IPS-11a (cell line): ENCODE data around the gene TRIM75.
"Not testable (repeated sequence)": the region's sequence is repeated elsewhere in the genome, so short reads cannot be mapped to it uniquely, and the experiment has no call there.

Source experiments
- H3K4me3 ChIP-seq: one replicate; pipeline ENCODE4 v1.5.1; 2013; ENCODE audit warnings: low read depth, low read length, control low read depth

Gene TRIM75

DNA sequence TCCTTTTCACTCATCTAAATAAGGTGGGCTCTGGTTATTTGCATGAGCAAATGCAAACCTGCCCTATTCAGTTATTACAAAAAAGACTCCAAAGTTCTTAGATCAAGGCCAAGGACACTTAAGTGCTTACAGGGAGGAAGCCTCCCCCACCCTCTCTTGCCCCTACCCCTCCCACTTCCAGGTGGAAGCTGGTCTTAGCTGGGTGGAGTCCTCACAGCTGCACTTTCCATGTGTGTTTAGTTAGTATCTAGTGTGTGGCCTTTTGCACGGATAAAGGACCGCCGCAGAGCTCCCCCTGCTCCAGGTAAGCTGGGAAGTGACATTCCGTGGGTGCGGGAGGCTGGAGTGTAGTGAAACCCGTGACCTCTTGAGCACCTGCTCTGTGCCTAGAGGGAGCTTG, at the start of gene TRIM75:
TSS of gene TRIM75 (plus strand) at position 222 of the 400 bp plus-strand sequence. CDS start 5,282 bp downstream, outside the sequence.
- H3K4me3 ChIP-seq, result no peak within 1 kb of the TSS

DNA sequence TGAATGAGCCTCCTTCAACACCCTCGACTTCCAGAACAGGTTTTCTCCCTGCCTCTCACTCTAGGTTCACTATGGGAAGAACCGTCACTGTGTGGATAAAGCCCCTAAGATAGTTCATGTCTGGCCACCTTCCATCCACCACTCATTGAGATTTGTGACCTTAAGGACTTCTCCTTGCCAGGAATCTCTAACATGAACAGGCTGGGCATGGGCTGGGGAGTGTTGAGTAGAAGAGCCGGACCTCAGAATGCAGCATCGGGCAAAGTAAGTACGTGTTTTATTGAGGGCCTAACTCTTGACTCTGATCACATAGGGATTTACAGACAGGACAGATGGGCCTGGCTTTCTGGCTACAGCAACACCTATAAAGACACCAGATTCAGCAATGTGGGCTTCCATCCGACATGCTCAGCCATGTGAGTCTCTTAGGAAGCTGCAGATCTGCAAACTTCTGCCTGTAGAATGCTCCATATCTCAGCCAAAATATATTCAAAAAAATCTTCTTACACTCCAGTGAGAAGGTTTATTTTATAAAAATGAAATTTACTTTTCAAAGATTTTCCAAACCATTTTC, 48.2 kb upstream of the TRIM75 start:
- H3K4me3 ChIP-seq, result no peak overlapping the region

DNA sequence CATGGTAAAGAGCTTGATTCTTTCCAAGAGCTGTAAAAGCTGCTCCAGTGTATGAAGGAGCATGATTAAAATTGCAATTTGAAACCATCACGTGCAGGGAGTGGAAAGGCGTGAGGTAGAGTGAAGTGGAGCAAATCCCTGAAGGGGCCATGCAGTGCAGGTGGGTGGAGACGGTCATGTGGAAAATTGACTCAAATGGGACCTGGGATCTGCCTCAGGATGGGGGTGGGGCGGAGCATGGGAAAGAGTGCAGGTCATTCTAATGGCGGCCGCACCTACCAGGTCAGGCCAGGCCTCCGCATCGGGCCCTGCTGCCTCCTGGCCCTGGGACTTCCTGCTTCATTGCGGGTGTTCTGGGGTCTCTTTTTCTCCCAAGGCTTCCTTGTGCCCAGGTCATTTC, 47.2 kb upstream of the TRIM75 start:
- H3K4me3 ChIP-seq, result no peak overlapping the region

DNA sequence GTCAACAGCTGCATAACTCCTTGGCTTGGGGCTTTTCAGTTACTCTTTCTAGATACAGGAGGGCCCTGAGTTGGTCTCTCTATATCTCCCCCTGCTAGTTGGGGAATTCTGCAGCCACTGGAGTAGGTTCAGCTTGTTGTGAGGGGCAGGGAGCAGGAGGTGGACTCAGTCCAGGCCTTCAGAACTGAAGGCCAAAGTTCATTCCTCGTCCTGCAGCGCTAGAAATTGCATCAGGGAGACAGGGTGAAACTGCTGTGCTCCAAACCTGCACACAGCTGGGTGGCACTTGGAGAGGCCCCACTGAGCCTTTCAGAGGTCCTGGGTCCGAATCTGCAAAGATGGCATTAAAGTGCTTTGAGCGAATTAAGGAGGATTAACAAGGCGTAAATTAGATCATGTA, 46.8 kb upstream of the TRIM75 start:
- H3K4me3 ChIP-seq, result no peak overlapping the region

DNA sequence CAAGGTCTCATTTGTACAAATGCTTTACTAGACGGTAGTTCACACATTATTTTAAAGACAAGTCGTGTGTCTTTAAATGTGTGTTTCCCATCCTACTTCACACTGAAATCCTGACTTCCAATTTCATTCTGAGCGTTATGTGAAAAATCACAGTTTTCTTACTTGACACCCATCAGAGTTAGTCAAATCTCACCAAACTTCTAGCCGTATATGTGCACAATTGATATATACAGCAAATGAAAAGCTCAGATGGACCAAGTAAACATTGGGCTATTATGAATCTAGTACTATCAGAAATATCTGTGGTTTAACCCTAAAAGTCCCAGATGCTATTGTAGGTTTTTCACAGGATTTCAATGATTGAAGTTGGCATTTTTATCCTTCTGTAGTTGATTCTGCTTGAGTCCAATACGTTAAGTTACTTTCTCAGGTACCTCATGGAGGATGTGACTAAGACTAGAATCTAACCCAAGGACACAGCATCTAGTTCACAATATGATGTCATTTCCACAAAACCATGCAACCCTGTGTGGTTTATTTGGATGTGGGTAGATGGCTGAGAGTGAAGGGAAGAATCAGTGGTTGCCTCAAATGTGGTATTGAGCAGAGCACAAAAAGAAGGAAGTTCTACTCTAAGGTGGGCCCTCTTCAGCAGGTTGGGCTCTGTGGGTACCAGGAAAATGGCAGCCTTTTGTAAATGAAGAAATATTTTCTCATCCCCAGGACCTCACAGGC, 44.0 kb upstream of the TRIM75 start:
- no peak overlapping the region for H3K4me3 ChIP-seq

DNA sequence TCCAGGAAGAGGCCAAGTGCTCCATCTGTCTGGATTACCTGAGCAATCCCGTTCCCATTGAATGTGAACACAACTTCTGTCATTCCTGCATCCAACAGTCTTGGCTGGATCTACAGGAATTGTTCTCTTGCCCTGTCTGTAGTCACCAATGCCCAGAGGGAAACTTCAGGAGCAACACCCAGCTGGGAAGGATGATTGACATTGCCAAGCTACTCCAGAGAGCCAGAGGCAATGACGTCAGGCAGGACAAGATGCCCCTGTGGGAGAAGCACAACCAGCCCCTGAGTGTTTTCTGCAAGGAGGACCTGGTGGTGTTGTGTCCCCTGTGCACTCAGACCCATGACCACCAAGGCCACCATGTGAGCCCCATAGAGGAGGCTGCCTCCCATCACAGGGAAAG, 43.2 kb upstream of the TRIM75 start:
- no peak overlapping the region for H3K4me3 ChIP-seq

DNA sequence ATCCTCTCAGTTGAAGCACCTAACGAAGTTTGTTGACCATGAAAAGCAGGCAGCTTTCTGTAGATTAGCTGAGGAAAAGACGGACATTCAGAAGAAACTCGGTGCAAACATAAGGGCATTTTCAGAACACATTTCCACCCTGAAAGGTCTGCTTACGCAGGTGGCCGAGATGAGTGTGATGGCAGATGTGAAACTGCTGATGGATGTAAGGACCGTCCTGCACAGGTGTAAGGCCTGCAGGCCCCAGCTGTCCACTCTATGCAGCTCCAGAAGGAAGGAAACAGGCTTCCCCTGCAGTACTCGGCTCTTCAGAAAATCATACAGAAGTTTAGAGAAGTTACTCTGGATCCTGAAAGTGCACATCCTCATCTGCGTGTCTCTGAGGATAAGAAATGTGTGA, 42.7 kb upstream of the TRIM75 start:
- H3K4me3 ChIP-seq, result no peak overlapping the region

DNA sequence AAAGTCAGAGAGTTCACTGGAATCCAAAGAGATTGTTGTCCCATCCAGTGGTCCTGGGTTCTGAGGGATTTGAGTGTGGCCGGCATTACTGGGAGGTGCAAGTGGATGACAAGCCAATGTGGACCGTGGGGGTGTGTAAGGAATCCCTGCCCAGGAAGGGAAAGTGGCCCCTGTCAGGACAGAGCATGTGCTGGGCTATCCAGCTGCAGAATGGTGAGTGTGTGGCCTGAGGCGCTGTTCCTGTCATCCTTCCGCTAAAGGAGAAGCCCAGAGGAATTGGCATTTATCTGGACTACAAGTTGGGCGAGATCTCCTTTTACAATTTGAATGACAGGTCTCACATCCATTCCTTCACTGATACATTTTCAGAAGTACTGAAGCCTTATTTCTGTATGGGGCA, 42.3 kb upstream of the TRIM75 start:
- H3K4me3 ChIP-seq, result no peak overlapping the region

DNA sequence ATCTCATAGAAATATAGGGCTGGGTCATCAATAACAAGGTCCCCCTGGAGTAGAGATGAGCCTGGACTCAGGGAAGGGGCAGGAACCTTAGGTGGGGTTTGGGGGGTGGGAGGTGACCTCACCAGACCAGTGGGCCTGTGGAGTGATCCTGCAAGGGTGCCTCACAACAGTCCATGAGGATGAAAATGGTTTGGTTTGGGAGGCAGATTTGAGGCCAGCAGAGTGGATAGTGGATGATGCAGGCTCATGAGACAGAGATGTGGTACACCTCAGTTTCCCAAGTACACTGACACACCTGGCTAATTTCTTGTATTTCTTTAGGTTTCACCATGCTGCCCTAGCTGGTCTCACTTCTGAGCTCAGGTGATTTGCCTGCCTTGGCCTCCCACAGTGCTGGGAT, 40.0 kb upstream of the TRIM75 start:
- H3K4me3 ChIP-seq, result no peak overlapping the region

DNA sequence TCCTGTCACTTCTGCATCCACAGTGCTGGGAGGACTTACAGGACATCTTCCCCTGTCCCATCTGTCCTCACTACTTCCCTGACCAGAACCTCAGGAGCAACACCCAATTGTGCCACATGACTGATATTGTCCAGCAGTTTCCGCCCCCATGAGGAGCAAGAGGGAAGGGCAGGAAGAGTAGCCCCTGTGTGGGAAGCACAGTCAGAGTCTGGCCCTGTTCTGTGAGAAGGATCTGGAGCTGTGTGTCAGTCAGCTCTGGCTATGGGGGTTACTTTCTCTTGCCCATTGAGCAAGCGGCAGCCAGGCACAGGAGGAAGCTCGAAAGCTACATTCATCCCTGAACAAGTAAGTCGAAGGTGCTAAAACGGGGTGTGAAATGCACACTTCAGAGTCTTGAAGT, 36.7 kb upstream of the TRIM75 start:
- H3K4me3 ChIP-seq, result no peak overlapping the region

DNA sequence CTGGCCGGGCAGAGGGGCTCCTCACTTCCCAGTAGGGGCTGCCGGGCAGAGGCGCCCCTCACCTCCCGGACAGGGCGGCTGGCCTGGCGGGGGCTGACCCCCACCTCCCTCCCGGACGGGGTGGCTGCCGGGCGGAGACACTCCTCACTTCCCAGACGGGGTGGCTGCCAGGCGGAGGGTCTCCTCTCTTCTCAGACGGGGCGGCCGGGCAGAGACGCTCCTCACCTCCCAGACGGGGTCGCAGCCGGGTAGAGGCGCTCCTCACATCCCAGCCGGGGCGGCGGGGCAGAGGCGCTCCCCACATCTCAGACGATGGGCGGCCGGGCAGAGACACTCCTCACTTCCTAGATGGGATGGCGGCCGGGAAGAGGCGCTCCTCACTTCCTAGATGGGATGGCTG, 33.7 kb upstream of the TRIM75 start:
- not testable (repeated sequence) for H3K4me3 ChIP-seq

DNA sequence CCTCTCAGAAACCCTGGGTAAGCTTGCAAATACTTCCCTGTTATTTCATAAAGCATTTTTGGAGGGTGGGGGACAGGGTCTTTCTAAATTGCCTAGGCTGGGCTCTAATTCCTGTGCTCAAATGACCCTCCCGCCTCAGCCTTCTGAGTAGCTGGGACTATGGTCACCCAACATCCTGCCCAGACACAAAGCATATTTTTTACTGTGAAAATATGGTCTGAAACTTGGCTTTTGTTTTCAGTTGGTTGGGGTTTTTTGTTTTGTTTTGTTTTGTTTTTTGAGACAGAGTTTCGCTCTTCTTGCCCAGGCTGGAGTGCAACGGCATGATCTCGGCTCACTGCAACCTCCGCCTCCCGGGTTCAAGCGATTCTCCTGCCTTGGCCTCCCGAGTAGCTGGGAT, 27.9 kb upstream of the TRIM75 start:
- H3K4me3 ChIP-seq, result not testable (repeated sequence)

DNA sequence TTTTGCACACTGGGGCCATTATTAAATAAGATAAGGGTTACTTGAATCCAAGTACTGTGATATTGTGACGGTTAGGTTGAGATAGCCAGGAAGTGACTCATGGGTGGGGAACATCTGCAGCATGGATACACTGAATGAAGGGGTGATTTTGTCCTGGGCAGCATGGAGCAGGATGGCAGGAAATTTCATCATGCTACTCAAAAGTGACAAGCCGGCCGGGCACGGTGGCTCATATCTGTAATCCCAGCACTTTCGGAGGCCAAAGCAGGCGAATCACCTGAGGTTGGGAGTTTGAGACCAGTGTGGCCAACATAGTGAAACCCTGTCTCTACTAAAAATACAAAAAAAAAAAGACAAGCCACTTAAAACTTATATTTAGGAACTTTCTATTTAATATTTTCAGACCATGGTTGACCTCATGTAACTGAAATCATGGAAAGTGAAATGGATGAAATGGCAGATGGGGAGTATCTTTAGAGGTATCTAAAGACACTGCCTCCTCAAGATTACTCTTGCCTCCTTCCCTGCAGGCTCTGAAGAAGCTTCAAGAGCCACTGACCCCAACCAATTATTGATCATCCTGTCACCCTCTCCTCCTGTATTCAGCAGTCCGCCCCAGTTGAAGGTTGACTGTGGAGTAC, 25.8 kb upstream of the TRIM75 start:
- no peak overlapping the region for H3K4me3 ChIP-seq

DNA sequence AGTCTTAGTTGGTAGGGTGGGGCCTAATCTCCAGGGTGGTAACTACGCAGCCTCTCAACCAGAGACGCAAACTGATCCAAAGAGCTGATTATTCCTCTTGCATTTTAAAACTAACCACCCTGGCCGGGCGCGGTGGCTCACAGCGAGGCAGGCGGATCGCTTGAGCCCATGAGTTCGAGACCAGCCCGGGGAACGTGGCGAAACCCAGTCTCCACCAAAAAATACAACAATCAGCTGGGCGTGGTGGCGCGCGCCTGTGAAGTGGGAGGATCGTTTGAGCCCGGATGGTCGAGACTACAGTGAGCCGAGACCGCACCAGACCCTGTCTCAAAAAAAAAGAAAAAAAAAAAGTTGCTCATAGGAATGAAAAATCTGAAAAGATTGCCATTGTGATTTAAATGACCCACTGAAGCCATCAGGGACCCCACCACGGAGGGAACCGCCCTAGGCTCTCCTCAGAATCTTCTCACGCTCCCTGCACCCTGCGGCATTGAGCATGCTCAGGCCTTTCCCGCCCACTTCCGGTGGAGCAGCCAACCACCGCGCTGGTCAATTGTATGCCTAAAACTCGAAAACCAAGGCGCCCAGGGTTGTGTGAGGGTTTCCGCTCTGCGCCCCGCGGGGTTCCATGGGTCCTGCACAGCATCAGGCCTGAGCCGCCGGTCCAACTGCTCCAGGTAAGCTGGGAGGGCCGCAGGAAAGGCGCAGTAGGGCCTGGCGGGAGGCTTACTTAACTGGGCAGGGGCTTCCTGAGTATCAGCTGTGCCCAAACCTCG, 22.0 kb upstream of the TRIM75 start, which contains the start of gene TRIM60:
TSS of gene TRIM60 (plus strand) at position 564 of the 776 bp plus-strand sequence. CDS start 8,074 bp downstream, outside the sequence.
- no peak within 1 kb of the TSS for H3K4me3 ChIP-seq

DNA sequence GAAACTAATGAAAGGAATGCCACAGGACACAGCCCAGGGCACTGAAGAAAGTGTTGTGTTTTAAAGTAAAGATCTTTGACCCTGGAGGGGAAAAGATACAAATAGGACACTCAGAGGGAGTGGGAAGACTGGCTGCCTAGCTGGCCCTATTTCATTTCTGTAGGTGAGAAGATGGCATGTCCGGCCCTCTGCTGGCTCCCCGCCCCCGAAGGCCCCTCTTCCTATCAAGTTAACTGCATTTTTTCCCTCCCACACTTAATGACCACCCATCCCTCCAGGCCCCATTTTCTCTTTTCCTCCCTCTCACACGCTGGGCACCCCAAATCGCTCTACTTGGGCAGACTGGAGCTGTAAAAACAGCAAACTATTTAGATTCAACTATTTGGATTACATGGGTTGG, 5.5 kb upstream of the TRIM75 start:
- H3K4me3 ChIP-seq, result no peak overlapping the region

DNA sequence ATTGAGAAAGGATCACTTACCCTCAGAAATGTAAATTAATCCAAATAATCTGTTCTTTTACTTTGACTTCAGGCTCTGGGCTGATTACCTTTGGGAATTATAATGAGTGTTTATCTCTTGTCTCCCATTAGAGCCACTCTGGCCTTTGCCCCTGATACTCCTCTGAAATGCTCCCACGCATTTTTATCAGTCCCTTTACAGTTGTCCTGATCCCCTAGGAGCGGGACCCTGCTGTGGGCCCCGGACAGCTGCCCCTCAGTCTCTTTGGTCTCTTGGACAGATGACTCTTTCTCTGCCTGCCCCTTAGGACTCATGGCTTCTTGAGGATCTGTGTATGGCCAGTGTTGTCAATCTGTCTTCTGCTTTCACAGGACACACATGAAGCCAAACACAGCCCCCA, 1.0 kb upstream of the TRIM75 start:
- H3K4me3 ChIP-seq, result no peak overlapping the region

DNA sequence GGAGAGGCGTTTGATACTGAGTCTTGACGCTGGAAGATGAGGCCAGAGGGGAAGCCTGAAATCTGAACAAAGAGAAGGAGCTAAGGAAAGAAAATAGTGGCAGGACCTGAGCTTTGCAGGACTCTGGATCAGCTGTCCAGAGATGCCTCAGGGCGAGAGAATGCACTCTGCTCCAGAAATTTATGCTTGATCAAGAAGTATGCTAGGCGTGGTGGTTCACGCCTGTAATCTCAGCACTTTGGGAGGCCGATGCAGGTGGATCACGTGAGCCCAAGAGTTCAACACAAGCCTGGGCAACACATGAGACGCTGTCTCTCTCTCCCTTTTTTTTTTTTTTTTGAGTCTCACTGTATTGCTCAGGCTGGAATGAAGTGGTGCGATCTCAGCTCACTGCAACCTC, 1.9 kb downstream of the TRIM75 start:
- H3K4me3 ChIP-seq, result no peak overlapping the region

DNA sequence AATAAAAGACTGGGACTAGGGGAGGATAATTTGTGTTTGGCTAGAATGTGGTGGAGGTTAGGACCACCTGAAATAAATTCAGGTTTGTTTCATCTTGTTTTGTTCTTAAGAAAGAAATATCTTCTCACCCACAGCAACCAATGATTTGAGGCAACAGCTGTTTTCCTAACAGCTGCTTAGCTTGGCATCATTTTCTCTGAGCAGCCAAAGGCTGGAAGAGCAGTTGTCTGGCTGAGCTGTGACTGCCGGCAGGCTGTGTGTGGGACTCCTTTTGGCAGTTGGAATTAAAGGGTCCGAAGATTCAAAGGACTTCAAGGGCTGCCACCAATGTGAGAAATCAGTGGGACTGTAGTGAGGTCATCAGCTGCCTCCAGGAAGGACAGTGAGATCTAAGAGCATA, 5.0 kb downstream of the TRIM75 start:
- H3K4me3 ChIP-seq, result no peak overlapping the region

DNA sequence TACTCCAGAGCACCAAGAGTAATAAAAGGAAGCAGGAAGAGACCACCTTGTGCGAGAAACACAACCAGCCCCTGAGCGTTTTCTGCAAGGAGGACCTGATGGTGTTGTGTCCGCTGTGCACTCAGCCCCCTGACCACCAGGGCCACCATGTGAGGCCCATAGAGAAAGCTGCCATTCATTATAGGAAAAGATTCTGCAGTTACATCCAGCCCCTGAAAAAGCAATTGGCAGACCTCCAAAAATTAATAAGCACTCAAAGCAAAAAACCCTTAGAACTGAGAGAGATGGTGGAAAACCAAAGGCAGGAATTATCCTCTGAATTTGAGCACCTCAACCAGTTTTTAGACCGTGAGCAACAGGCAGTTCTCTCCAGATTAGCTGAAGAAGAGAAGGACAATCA, 5.7 kb downstream of the TRIM75 start:
- no peak overlapping the region for H3K4me3 ChIP-seq

DNA sequence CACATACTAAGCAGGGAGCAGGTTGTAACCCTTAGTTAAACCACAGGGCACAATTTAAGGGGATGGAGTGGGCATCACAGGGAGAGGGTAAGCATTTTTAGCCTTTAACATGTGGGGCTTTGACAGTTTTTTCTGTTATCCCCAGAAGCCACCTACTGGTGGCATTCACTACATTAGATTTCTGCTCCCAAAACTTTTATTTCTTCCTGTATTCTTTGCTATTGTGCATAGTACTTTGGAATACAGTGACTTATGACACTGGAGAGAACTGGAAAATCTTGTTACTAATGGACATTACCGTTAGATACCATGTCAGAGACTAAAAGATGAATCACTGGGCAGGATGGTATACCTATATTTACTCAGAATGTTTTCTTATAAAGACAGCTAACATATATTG, 7.3 kb downstream of the TRIM75 start:
- H3K4me3 ChIP-seq, result no peak overlapping the region

DNA sequence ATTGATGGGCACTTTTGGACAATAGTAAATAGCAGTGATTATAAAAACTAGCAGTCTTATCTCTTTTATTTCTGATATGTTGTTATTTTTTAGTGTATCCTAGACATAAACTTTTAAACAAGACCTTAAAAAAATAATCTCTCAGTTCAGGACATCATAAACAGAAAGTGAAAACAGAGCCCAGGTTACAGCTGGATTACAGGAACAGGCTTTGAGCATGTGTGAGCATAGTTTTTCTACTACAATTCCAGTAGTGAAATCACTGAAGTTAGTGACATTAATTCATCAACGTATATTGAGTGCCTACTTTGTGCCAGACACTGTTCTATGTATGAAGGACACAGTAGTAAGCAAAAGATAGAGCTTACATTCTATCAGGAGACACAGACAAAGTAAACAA, 16.9 kb downstream of the TRIM75 start:
- H3K4me3 ChIP-seq, result no peak overlapping the region

DNA sequence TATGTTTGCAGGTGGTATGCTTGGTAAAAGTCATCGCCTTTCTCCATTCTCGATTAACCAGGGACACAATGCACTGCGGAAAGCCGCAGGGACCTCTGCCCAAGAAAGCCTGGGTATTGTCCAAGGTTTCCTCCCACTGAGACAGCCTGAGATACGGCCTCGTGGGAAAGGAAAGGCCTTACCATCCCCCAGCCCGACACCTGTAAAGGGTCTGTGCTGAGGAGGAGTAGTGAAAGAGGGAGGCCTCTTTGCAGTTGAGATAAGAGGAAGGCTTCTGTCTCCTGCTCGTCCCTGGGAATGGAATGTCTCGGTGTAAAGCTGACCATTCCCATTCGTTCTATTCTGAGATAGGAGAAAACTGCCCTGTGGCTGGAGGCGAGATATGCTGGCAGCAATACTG, 19.7 kb downstream of the TRIM75 start:
- H3K4me3 ChIP-seq, result not testable (repeated sequence)
